Skeletal muscle tissue (tissue), 4 donors: ENCODE measurements around the gene CAB39. TPM values are rescaled to one million over a fixed set of nuclear protein-coding genes. Genes with fewer than 3 reads are reported as not detected.

Source experiments
- H3K27ac ChIP-seq: one replicate; pipeline ENCODE4 v1.7.0; 2013; ENCODE audit warnings: mild to moderate bottlenecking, low read depth, low read length, inconsistent platforms
- H3K27me3 ChIP-seq, 3 donors: one replicate each; pipeline ENCODE4 v1.7.0; 2013; ENCODE audit warnings: low read length in 3 of 3; ENCODE audit not compliant: control insufficient read depth in 3 of 3, insufficient read depth in 3 of 3
- H3K36me3 ChIP-seq, 3 donors: one replicate each; pipeline ENCODE4 v1.7.0; 2013; ENCODE audit warnings: low read length in 3 of 3; ENCODE audit not compliant: control insufficient read depth in 3 of 3, insufficient read depth in 3 of 3
- H3K4me1 ChIP-seq, 3 donors: one replicate each; pipeline ENCODE4 v1.7.0; 2013; ENCODE audit warnings: low read length in 3 of 3, mild to moderate bottlenecking in 3 of 3; ENCODE audit not compliant: control insufficient read depth in 3 of 3, insufficient read depth in 3 of 3
- H3K4me3 ChIP-seq, 3 donors: one replicate each; pipeline ENCODE4 v1.7.0; 2013; ENCODE audit warnings: low read length in 3 of 3
- H3K9ac ChIP-seq, 3 donors: one replicate each; pipeline ENCODE4 v1.7.0; 2013; ENCODE audit warnings: low read length in 3 of 3, mild to moderate bottlenecking in 3 of 3, moderate library complexity in 2 of 3, low read depth in 1 of 3
- H3K9me3 ChIP-seq, 3 donors: one replicate each; pipeline ENCODE4 v1.7.0; 2013; ENCODE audit warnings: low read length in 3 of 3; ENCODE audit not compliant: control insufficient read depth in 3 of 3
- total RNA-seq: library from RNA; depleted of rRNA; stranded (reverse); fragments of >200 nt; gene quantifications from one replicate; pipeline ENCODE4 v1.2.3, GENCODE V29; 2014
- donor health status: Osteomylitis.

The CAB39 gene
- total RNA-seq, 1 donor from 2014 or later = 60.5 TPM

- no peak overlapping the region for H3K9ac ChIP-seq
- peaks cover 9 to 27% (median 21%) of the 10 kb centered on the region in 3 donors for H3K4me1 ChIP-seq
- no peak overlapping the region for H3K27ac ChIP-seq
- no peak overlapping the region for H3K4me3 ChIP-seq
- no peaks in the 10 kb centered on the region for H3K27me3 ChIP-seq
- H3K36me3 ChIP-seq = no peaks in the 10 kb centered on the region
- H3K9me3 ChIP-seq = no peaks in the 10 kb centered on the region
Observed at GRCh38 chr2:230739961-230740360, 27.3 kb downstream of the CAB39 start.

GRCh38 chr2:230742781-230743180 lies 30.1 kb downstream of the CAB39 start:
- H3K9me3 ChIP-seq = no peaks in the 10 kb centered on the region
- H3K9ac ChIP-seq = no peak overlapping the region
- peaks cover 0 to 4% (median 0%) of the 10 kb centered on the region in 3 donors for H3K36me3 ChIP-seq

GRCh38 chr2:230746213-230746612 lies 33.6 kb downstream of the CAB39 start:
- H3K4me1 ChIP-seq = peaks cover 4 to 8% (median 6%) of the 10 kb centered on the region in 3 donors
- H3K4me3 ChIP-seq = no peak overlapping the region
- no peaks in the 10 kb centered on the region for H3K27me3 ChIP-seq
- peaks cover 0 to 4% (median 0%) of the 10 kb centered on the region in 3 donors for H3K36me3 ChIP-seq
- no peak overlapping the region for H3K9ac ChIP-seq
- H3K9me3 ChIP-seq = no peaks in the 10 kb centered on the region
- no peak overlapping the region for H3K27ac ChIP-seq

More at GRCh38 chr2:230742781-230743180, 30.1 kb downstream of the CAB39 start:
- H3K27ac ChIP-seq = no peak overlapping the region
- no peak overlapping the region for H3K4me3 ChIP-seq
- H3K27me3 ChIP-seq = no peaks in the 10 kb centered on the region
- H3K4me1 ChIP-seq = peaks cover 4 to 14% (median 8%) of the 10 kb centered on the region in 3 donors

GRCh38 chr2:230748087-230748486 lies 35.4 kb downstream of the CAB39 start:
- no peaks in the 10 kb centered on the region for H3K9me3 ChIP-seq
- H3K4me3 ChIP-seq = no peak overlapping the region
- H3K27ac ChIP-seq = no peak overlapping the region
- peaks cover 0 to 4% (median 0%) of the 10 kb centered on the region in 3 donors for H3K36me3 ChIP-seq
- no peak overlapping the region for H3K9ac ChIP-seq
- peaks cover 4 to 8% (median 6%) of the 10 kb centered on the region in 3 donors for H3K4me1 ChIP-seq
- H3K27me3 ChIP-seq = no peaks in the 10 kb centered on the region

- Histone ChIP-seq H3K9ac (no peak overlapping the region), H3K27ac (no peak overlapping the region), H3K4me3 (no peak overlapping the region), H3K4me1 (peaks cover 4 to 8% (median 6%) of the 10 kb centered on the region in 3 donors), H3K9me3 (no peaks in the 10 kb centered on the region), H3K36me3 (peaks cover 0 to 4% (median 0%) of the 10 kb centered on the region in 3 donors), H3K27me3 (no peaks in the 10 kb centered on the region)
Observed at GRCh38 chr2:230749111-230749510, 36.5 kb downstream of the CAB39 start.

GRCh38 chr2:230751062-230751461 lies 38.4 kb downstream of the CAB39 start:
- peaks cover 11 to 13% (median 12%) of the 10 kb centered on the region in 3 donors for H3K4me1 ChIP-seq
- H3K36me3 ChIP-seq = peaks cover 0 to 1% (median 0%) of the 10 kb centered on the region in 3 donors
- no peaks in the 10 kb centered on the region for H3K9me3 ChIP-seq
- no peak overlapping the region for H3K27ac ChIP-seq
- H3K27me3 ChIP-seq = no peaks in the 10 kb centered on the region
- H3K4me3 ChIP-seq = no peak overlapping the region
- no peak overlapping the region for H3K9ac ChIP-seq

- Histone ChIP-seq H3K4me1 (peaks cover 21 to 35% (median 33%) of the 10 kb centered on the region in 3 donors), H3K27me3 (no peaks in the 10 kb centered on the region), H3K9me3 (no peaks in the 10 kb centered on the region), H3K27ac (no peak overlapping the region), H3K9ac (no peak overlapping the region), H3K36me3 (no peaks in the 10 kb centered on the region), H3K4me3 (no peak overlapping the region)
Observed at GRCh38 chr2:230754200-230754599, 41.6 kb downstream of the CAB39 start.

- no peak overlapping the region for H3K4me3 ChIP-seq
- H3K4me1 ChIP-seq = peaks cover 17 to 37% (median 33%) of the 10 kb centered on the region in 3 donors
- H3K9me3 ChIP-seq = no peaks in the 10 kb centered on the region
- no peaks in the 10 kb centered on the region for H3K27me3 ChIP-seq
- H3K36me3 ChIP-seq = peaks cover 4 to 18% (median 18%) of the 10 kb centered on the region in 3 donors
- peak overlapping the region; percentile 75 for H3K27ac ChIP-seq
- H3K9ac ChIP-seq = peak overlapping the region in 1 of 3 donors; percentile 11
Observed at GRCh38 chr2:230757476-230757875, 44.8 kb downstream of the CAB39 start.

GRCh38 chr2:230758566-230759480 lies 46.2 kb downstream of the CAB39 start:
- no peak overlapping the region for H3K4me3 ChIP-seq
- H3K27me3 ChIP-seq = no peaks in the 10 kb centered on the region
- H3K9ac ChIP-seq = no peak overlapping the region
- peak overlapping the region; percentile 75 for H3K27ac ChIP-seq
- no peaks in the 10 kb centered on the region for H3K9me3 ChIP-seq
- H3K36me3 ChIP-seq = peaks cover 6 to 23% (median 21%) of the 10 kb centered on the region in 3 donors
- peaks cover 17 to 37% (median 33%) of the 10 kb centered on the region in 3 donors for H3K4me1 ChIP-seq
